SU-DHL-6 (cell line): ENCODE data around the gene ZNF418.

Source experiments
- H2AFZ ChIP-seq: fragments of 200-600 bp; sonication (generic); 2 replicates; pipeline ENCODE4 v1.6.1; 2014; ENCODE audit warnings: low read depth, mild to moderate bottlenecking, moderate library complexity, mixed read lengths, antibody characterized with exemption, low read length; ENCODE audit not compliant: severe bottlenecking
- H3F3A ChIP-seq: fragments of 200-600 bp; shearing (Covaris generic); 2 replicates; pipeline ENCODE4 v1.6.0; 2016; ENCODE audit warnings: antibody characterized with exemption, mild to moderate bottlenecking; ENCODE audit not compliant: insufficient read depth
- H3K27ac ChIP-seq: fragments of 200-600 bp; sonication (generic); 2 replicates; pipeline ENCODE4 v1.5.1; 2016; ENCODE audit warnings: low read depth, mild to moderate bottlenecking, low read length, moderate library complexity, mixed read lengths
- H3K27me3 ChIP-seq: fragments of 200-600 bp; sonication (generic), shearing (Covaris generic); 2 replicates; pipeline ENCODE4 v1.6.0; 2014; ENCODE audit warnings: mild to moderate bottlenecking, low read length
- H3K36me3 ChIP-seq: fragments of 200-600 bp; sonication (generic); 2 replicates; pipeline ENCODE4 v1.6.1; 2014; ENCODE audit warnings: mild to moderate bottlenecking, low read length, mixed read lengths
- H3K4me2 ChIP-seq: fragments of 300-600, 200-600 bp; shearing (Covaris generic), sonication (generic); 2 replicates; pipeline ENCODE4 v1.6.0; 2014; ENCODE audit warnings: low read length, low read depth, mild to moderate bottlenecking; ENCODE audit not compliant: poor library complexity, severe bottlenecking
- H3K4me3 ChIP-seq: fragments of 200-600 bp; sonication (generic); 2 replicates; pipeline ENCODE4 v1.5.1; 2014; ENCODE audit warnings: antibody characterized with exemption, low read length, mild to moderate bottlenecking, mixed read lengths; ENCODE audit not compliant: insufficient read depth, poor library complexity, severe bottlenecking
- H3K79me2 ChIP-seq: fragments of 200-600 bp; sonication (generic); 2 replicates; pipeline ENCODE4 v1.6.1; 2014; ENCODE audit warnings: mild to moderate bottlenecking, low read length, moderate library complexity; ENCODE audit not compliant: insufficient read depth
- H3K9ac ChIP-seq: fragments of 200-600 bp; sonication (generic); 2 replicates; pipeline ENCODE4 v1.7.0; 2014; ENCODE audit warnings: mild to moderate bottlenecking, low read length
- H3K9me2 ChIP-seq: fragments of 200-600 bp; sonication (generic); replicated peaks from 2 replicates; pipeline ENCODE4 v1.6.1; 2014; ENCODE audit warnings: low read length; ENCODE audit not compliant: insufficient read depth
- H3K9me3 ChIP-seq: fragments of 200-600 bp; sonication (generic); 2 replicates; pipeline ENCODE4 v1.6.1; 2014; ENCODE audit warnings: low read length, mixed read lengths; ENCODE audit not compliant: insufficient read depth
- H4K20me1 ChIP-seq: fragments of 200-600 bp; sonication (generic); 2 replicates; pipeline ENCODE4 v1.6.1; 2014; ENCODE audit warnings: low read depth, mild to moderate bottlenecking, antibody characterized with exemption, low read length, moderate library complexity, mixed read lengths
- EZH2phosphoT487 ChIP-seq: fragments of 200-600 bp; sonication (generic), shearing (Covaris generic); conservative IDR thresholded peaks from 2 replicates; pipeline ENCODE4 v1.6.1; 2018; ENCODE audit warnings: mild to moderate bottlenecking, antibody characterized with exemption, low read length, moderate library complexity, mixed read lengths
- TF ChIP-seq, protein P1 (sequence below): fragments of 200-600 bp; sonication (generic); IDR thresholded peaks from one replicate; pipeline ENCODE4 v1.5.1; 2017; ENCODE audit warnings: antibody characterized with exemption, mild to moderate bottlenecking, low read length, moderate library complexity; ENCODE audit not compliant: insufficient read depth, poor library complexity, severe bottlenecking

Gene ZNF418

DNA sequence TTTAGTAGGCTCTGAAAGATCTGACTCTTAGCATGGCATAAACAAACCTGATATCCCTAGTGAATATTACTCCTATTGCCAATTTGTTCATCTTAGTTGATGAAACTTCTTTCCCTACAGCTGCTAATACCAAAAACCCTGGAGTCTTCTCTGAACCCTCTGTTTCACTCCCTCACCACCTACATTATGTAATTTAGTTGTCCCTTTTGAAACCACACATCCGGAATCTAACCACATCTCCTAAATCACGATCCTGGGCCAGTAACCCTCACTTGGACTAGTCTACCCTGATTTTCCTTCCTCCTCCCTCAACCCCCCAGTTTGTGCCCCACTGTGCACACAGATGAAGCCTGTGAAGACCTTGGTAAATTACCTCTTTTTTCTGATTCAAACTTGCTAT lies 11.1 kb upstream of the ZNF418 start:
- no peak overlapping the region for H3K4me2 ChIP-seq
- peaks cover 13% of the 10 kb centered on the region; the same call in 1 of the 2 replicates for H3K9me3 ChIP-seq

DNA sequence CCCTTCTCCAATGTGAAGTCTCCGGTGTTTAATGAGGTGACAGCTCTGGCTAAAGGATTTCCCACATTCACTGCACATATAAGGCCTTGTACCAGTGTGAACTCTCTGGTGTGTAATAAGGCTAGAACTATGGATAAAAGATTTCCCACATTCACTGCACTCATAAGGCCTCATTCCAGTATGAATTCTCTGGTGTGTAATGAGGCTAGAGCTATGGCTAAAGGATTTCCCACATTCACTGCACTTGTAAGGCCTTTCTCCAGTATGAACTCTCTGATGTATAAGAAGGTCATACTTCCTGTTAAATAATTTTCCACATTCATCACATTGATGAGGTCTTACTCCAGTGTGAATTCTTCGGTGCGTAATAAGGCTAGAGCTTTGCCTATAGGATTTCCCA lies 6.4 kb upstream of the ZNF418 start:
- Histone ChIP-seq H3K79me2 (no peaks in the 10 kb centered on the region), H3K27ac (no peak overlapping the region), H3K4me3 (no peak overlapping the region), H3K9ac (no peak overlapping the region), H3K9me2 (no peaks in the 10 kb centered on the region), H3K4me2 (no peak overlapping the region), H4K20me1 (no peaks in the 10 kb centered on the region), H2AFZ (no peak overlapping the region), H3F3A (no peaks in the 10 kb centered on the region), H3K9me3 (peaks cover 11% of the 10 kb centered on the region; the same call in 1 of the 2 replicates), H3K27me3 (no peaks in the 10 kb centered on the region), H3K36me3 (no peaks in the 10 kb centered on the region)
- TF ChIP-seq, protein P1, sequence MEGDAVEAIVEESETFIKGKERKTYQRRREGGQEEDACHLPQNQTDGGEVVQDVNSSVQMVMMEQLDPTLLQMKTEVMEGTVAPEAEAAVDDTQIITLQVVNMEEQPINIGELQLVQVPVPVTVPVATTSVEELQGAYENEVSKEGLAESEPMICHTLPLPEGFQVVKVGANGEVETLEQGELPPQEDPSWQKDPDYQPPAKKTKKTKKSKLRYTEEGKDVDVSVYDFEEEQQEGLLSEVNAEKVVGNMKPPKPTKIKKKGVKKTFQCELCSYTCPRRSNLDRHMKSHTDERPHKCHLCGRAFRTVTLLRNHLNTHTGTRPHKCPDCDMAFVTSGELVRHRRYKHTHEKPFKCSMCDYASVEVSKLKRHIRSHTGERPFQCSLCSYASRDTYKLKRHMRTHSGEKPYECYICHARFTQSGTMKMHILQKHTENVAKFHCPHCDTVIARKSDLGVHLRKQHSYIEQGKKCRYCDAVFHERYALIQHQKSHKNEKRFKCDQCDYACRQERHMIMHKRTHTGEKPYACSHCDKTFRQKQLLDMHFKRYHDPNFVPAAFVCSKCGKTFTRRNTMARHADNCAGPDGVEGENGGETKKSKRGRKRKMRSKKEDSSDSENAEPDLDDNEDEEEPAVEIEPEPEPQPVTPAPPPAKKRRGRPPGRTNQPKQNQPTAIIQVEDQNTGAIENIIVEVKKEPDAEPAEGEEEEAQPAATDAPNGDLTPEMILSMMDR, result no peak
- TF ChIP-seq EZH2phosphoT487, result no peak

More for the DNA sequence above, 11.1 kb upstream of the ZNF418 start:
- Histone ChIP-seq H3K4me3 (no peak overlapping the region), H3K79me2 (no peaks in the 10 kb centered on the region), H3F3A (no peaks in the 10 kb centered on the region), H4K20me1 (no peaks in the 10 kb centered on the region), H3K9me2 (no peaks in the 10 kb centered on the region), H3K36me3 (no peaks in the 10 kb centered on the region), H3K9ac (no peak overlapping the region), H3K27ac (no peak overlapping the region), H2AFZ (no peak overlapping the region), H3K27me3 (no peaks in the 10 kb centered on the region)
- TF ChIP-seq, protein P1, result no peak
- TF ChIP-seq EZH2phosphoT487, result no peak

DNA sequence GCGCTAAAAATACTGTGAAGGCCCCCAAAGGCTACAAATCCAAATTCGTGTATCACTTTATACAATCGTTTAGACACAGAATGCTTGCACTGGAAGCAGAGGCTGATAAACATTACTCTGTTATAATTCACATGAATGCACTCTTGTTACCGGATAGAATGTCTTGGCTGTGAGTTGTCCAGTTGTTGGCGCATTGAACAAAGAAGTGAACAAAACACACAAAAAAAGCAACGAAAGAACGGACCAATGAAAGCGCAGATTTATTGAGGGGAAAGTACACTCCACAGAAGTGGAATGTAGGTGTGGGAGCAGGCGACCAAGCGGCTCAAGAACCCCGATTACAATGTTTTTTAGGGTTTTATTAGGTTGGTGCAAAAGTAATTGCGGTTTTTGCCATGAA lies 529 bp upstream of the ZNF418 start:
- Histone ChIP-seq H3K9me3 (peaks cover 10% of the 10 kb centered on the region; the same call in 1 of the 2 replicates), H3K79me2 (no peaks in the 10 kb centered on the region), H3F3A (no peaks in the 10 kb centered on the region), H3K27ac (no peak overlapping the region), H3K36me3 (no peaks in the 10 kb centered on the region), H3K4me3 (no peak overlapping the region), H3K9ac (no peak overlapping the region), H4K20me1 (no peaks in the 10 kb centered on the region), H3K9me2 (no peaks in the 10 kb centered on the region), H3K27me3 (no peaks in the 10 kb centered on the region), H2AFZ (no peak overlapping the region), H3K4me2 (no peak overlapping the region)
- TF ChIP-seq, protein P1, result no peak
- no peak for TF ChIP-seq EZH2phosphoT487
